GM18505 (cell line): Measurements from ENCODE around the gene OPN1SW.

Experiments used
- ATAC-seq: cut with Tn5 transposase; IDR thresholded peaks from one replicate; pipeline ENCODE4 v1.9.1; 2021; ENCODE audit not compliant: unreplicated experiment
- POLR2A ChIP-seq: IDR thresholded peaks from 4 replicates; pipeline ENCODE4 v1.6.1; 2011; ENCODE audit warnings: borderline replicate concordance; ENCODE audit not compliant: insufficient read depth, insufficient read length; ENCODE audit errors: extremely low read depth

OPN1SW gene

GRCh38 chr7:128788446-128789412, 13.1 kb upstream of the OPN1SW start:
- ATAC-seq = no peak
- TF ChIP-seq POLR2A = no peak

- ATAC-seq = no peak
- TF ChIP-seq POLR2A = no peak
These were observed 10.1 kb upstream of the OPN1SW start for GRCh38 chr7:128785738-128786137.

DNA sequence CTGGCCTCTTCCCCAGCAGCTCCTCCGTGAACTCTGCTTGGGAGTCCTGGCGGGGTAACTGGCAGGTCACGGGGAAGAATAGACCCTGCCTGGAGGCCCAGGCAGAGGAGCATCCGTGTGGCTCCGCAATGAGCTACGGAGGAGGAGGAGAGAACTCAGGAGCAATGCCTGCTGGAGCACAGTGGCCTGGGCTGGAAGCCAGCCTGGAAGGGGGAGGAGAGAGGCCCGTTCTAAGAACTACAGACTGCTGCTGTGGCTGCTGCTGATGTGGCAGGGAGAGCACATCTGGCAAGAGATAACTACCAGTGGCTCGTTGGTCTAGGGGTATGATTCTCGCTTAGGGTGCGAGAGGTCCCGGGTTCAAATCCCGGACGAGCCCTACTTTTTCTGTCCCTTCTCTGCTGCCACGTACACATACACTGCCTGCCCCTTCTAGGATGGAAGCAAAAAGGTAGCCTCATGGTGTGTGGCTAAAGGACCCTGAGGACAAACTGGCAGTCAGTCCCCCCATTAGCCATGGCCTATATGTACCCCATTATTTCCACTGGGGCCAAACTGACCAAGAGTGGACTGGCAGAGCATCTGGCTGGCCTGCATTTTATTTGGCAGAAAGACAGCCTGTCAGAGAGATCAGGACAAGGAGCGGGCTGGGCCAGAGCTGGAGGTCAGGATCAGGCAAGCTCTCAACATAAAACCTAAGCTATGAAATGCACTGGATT, 7.7 kb upstream of the OPN1SW start:
- ATAC-seq = no peak
- no peak for TF ChIP-seq POLR2A

DNA sequence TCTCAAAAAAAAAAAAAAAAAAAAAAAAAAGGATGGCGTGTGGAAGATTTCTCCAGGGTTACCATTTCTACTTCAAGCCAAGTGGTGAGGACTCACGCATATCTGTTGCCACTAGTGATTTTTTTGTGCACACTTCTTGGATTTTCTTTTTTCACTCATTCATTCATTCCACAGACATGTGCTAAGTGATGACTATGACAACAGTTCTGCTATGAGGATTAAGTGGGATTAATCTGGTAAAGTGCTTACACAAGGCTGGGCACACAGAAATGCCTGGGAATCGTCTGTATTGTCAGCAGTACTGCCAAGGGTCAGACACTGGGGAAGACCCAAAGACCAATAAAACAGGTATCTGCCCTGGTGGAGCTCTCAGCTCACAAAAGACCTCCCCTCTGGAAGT, 6.3 kb upstream of the OPN1SW start:
- TF ChIP-seq POLR2A = no peak

DNA sequence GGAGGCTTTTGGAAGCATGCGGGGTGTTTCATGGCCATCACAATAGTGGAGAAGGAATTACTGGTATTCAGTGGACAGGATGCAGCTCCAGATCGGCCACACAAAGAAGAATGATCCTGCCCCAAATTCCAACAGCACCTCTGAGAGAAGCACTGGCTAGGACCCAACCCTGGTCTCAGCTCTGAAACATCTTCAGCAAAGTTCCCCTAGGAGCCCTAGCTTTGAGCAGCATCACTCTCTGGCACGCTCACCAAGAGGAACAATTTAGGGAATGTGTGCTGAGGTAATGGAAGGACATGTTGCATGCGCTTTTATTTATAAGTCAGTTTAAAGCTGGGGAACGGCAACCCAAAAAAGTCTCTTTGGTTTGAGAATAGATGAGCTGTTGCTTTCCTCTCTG, 5.5 kb upstream of the OPN1SW start:
- no peak for ATAC-seq
- TF ChIP-seq POLR2A = no peak

More for the DNA sequence above, 6.3 kb upstream of the OPN1SW start:
- ATAC-seq = no peak

- ATAC-seq = no peak
- no peak for TF ChIP-seq POLR2A
These were observed 3.4 kb upstream of the OPN1SW start for GRCh38 chr7:128778946-128779345.

DNA sequence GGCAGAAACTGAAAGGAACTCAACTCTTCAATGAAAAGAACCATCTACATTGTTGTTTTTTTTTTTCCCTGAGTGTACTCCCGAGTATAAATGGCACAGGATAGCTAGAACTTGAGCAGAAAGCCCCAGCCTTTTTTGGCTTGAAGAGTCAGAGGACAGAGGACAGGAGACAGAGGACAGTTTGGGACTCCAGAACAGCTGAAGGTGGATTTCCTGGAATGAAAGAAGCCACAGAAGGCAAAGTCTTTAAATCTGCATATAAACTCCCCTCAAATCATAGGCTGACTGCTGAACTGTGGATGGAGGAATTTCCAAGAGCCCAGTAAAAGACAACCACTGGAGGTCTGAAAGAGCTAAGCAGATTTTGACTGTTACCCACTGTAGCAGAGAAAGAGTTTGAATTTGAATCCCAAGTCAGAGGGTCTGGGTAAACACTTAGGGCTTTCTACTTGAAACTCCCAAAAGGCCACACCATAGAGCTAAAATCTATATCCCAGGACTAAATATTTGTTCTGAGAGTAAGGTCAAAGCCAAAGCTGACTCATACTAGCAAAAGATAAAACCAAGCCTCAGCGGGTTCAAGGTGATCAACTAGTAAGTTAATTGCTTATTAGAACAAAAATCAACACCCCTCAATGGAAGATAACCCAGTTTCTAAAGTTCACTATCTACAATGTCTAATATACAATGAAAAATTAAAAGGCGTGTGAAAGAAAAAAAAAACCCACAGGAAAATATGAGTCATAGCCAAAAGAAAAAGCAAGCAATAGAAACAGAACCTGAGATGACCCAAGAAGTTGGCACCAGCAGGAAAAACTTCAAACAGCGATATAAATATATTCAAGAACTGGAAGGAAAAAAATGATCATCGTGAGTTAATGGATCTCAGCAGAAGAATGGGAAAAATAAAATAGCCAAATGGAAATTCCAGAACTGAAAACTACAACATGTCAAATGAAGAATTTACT, 1.8 kb upstream of the OPN1SW start:
- ATAC-seq = no peak
- TF ChIP-seq POLR2A = no peak

DNA sequence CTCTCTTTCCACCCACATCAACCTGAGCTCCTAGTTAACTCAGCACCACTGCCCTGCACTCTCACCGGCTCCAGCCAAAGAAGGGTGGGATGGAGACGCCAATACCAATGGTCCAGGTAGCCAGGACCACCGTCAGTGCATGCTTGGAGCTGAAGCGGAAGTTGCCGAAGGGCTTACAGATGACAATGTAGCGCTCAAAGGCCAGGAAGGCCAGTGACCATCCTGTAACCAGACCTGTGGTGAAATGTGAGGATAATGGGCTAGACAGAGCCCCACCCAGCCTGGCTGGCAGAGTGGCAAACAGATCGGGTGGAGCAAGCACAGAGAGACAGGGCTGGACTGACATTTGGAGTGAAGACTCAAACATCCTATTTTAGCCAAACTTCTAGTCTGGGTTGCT, 673 bp downstream of the OPN1SW start:
- ATAC-seq = no peak
- TF ChIP-seq POLR2A = no peak

GRCh38 chr7:128774029-128774689, 1.4 kb downstream of the OPN1SW start:
- no peak for TF ChIP-seq POLR2A
- no peak for ATAC-seq

DNA sequence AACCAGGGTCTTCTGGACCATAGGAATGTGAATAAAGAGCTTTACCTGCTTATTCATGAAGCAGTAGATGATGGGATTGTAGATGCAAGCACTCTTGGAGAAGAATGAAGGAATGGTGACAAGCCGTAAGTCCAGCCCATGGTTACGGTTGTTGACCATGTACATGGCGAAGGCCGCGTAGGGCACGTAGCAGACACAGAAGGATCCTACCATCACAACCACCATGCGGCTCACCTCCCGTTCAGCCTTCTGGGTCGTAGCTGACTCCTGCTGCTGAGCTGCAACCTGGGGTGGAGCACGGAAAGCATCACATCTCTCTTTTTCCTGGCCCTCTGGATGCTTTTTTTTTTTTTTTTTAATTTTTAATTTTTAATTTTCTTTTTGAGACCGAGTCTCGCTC, 2.0 kb downstream of the OPN1SW start:
- TF ChIP-seq POLR2A = no peak
- no peak for ATAC-seq

- ATAC-seq = no peak
- no peak for TF ChIP-seq POLR2A
These were observed 5.4 kb downstream of the OPN1SW start for GRCh38 chr7:128770233-128770632.

- TF ChIP-seq POLR2A = no peak
- no peak for ATAC-seq
These were observed 8.0 kb downstream of the OPN1SW start for GRCh38 chr7:128767475-128768110.
